PC-9 (cell line): ENCODE results near the gene IQCN.

Source experiments
- EZH2 ChIP-seq: fragments of 200-600 bp; sonication (generic); IDR thresholded peaks from 2 replicates; pipeline ENCODE4 v1.8.0; 2017; ENCODE audit warnings: antibody characterized with exemption, low read depth
- TF ChIP-seq, protein P1 (sequence below): fragments of 200-600 bp; sonication (generic); conservative IDR thresholded peaks from 2 replicates; pipeline ENCODE4 v1.6.1; 2017; ENCODE audit warnings: mixed run types, antibody characterized with exemption, mild to moderate bottlenecking, moderate library complexity

DNA sequence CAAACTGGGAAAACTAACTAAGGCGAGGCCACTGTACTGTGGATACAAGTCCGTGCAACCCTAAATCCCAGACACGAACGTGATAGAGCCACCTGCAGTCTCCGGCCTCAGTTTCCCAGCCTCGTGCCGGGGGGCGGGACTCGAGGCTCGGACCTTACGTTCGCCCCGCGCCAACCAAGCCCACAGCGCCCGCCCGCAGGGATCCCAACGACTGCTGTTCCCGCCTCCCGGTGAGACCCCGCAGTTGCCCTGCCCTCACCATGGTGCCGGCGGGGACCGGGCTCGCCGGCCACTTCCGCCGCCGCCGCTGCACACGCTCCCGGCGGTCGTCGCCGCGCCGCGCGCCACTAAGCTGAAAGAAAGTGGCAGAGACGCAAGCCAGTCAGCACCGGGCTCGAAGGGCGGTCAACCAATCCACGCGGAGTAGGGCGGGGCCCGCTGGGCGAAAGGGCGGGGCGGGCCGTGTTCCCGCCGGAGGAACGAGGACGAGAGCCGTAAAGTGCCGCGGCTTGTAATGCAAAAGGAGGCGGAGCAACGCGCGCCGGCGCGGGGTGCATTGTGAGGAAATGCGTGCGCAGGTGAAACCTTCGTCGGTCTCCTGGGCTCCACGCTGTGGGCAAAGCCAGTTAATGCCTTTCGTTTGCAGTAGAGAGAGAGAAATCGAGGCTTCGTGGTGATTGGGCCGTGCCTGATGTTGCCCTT lies 48.7 kb upstream of the IQCN start, which contains the start of gene LSM4:
- TF ChIP-seq, protein P1, sequence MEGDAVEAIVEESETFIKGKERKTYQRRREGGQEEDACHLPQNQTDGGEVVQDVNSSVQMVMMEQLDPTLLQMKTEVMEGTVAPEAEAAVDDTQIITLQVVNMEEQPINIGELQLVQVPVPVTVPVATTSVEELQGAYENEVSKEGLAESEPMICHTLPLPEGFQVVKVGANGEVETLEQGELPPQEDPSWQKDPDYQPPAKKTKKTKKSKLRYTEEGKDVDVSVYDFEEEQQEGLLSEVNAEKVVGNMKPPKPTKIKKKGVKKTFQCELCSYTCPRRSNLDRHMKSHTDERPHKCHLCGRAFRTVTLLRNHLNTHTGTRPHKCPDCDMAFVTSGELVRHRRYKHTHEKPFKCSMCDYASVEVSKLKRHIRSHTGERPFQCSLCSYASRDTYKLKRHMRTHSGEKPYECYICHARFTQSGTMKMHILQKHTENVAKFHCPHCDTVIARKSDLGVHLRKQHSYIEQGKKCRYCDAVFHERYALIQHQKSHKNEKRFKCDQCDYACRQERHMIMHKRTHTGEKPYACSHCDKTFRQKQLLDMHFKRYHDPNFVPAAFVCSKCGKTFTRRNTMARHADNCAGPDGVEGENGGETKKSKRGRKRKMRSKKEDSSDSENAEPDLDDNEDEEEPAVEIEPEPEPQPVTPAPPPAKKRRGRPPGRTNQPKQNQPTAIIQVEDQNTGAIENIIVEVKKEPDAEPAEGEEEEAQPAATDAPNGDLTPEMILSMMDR = no peak
- no peak for TF ChIP-seq EZH2
